ENCODE results near the gene DUSP2.

DNA sequence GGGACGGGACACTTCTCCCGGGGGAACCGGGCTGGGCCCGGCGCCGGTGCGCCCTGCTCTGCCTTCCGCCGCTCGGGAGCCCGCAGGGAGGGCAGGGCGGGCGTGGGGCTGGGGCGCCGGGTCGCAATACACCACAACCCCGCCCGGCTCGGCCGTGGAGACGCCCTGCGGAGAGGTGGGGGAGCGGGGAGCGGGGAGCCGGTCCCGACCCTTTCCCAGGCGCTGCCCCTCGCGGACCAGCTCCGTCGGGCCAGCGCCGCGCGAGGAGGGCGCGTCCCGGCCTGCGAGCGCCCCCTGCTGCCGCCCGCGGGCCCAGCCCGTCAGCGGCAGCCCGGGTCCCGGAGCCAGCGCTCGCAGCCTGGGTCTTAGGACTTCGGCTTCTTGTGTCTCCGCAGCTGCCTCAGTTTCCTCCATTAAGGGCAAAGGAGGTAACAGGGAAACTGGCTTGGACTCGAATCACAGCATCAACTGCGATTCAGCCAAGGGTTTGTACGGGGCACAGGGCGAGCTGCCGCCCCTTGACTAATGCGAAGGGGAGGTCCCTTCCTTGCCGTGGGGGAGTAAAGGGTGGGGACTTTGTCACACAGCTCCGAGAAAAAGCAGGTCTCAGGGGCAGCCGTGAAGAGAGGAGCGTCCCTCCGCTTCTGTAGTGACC, 28.2 kb downstream of the DUSP2 start:
- TF ChIP-seq, protein P1, sequence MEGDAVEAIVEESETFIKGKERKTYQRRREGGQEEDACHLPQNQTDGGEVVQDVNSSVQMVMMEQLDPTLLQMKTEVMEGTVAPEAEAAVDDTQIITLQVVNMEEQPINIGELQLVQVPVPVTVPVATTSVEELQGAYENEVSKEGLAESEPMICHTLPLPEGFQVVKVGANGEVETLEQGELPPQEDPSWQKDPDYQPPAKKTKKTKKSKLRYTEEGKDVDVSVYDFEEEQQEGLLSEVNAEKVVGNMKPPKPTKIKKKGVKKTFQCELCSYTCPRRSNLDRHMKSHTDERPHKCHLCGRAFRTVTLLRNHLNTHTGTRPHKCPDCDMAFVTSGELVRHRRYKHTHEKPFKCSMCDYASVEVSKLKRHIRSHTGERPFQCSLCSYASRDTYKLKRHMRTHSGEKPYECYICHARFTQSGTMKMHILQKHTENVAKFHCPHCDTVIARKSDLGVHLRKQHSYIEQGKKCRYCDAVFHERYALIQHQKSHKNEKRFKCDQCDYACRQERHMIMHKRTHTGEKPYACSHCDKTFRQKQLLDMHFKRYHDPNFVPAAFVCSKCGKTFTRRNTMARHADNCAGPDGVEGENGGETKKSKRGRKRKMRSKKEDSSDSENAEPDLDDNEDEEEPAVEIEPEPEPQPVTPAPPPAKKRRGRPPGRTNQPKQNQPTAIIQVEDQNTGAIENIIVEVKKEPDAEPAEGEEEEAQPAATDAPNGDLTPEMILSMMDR (IDR thresholded peaks at IDR 0.05), result peak in 3 of 4 experiments; percentile 81 to 92 (median 90)
- TF ChIP-seq POLR2A (IDR thresholded peaks at IDR 0.05) (no peak), POLR2AphosphoS5 (IDR thresholded peaks at IDR 0.05) (no peak), EP300 (IDR thresholded peaks at IDR 0.05) (no peak)
